Peyer's patch (tissue), 4 donors: ENCODE results near the gene EFHC2.

Experiments
- CTCF ChIP-seq, 6 experiments: fragments of 450-650 bp in 4 of 6; fragments of 200-600 bp in 2 of 6; sonication (generic) in 1 of 6; IDR thresholded peaks; one replicate each; pipeline ENCODE4 v1.5.1; 2017 to 2019; ENCODE audit warnings: antibody characterized with exemption in 6 of 6, mild to moderate bottlenecking in 3 of 6, moderate library complexity in 1 of 6
- POLR2A ChIP-seq, 2 donors: fragments of 450-650 bp; IDR thresholded peaks; one replicate each; pipeline ENCODE4 v1.5.1; 2017; ENCODE audit warnings: antibody characterized with exemption in 2 of 2, mild to moderate bottlenecking in 2 of 2, moderate library complexity in 2 of 2

DNA sequence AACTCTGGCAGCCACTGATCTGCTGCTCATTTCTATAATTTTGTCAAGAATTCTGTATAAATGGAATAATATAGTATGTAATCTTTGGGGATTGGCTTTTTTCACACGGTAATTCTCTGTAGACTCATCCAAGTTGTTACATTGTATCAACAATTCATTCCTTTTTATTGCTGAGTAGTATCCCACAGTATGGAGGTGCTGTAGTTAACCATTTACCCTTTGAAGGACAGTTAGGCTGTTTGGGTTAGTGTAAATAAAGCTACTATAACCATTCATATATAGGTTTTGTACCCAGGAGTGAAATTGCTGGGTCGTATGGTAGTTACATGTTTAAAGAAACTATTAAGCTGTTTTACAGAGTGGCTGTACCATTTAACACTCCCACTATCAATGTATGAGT, 213.3 kb downstream of the EFHC2 start:
- TF ChIP-seq CTCF (IDR thresholded peaks at IDR 0.05) (no peak), POLR2A (IDR thresholded peaks at IDR 0.05) (no peak)
